GM18505 (cell line): ENCODE data around the gene CRACR2B.

Source experiments
- ATAC-seq: cut with Tn5 transposase; IDR thresholded peaks from one replicate; pipeline ENCODE4 v1.9.1; 2021; ENCODE audit not compliant: unreplicated experiment
- POLR2A ChIP-seq: IDR thresholded peaks from 4 replicates; pipeline ENCODE4 v1.6.1; 2011; ENCODE audit warnings: borderline replicate concordance; ENCODE audit not compliant: insufficient read depth, insufficient read length; ENCODE audit errors: extremely low read depth

CRACR2B gene

DNA sequence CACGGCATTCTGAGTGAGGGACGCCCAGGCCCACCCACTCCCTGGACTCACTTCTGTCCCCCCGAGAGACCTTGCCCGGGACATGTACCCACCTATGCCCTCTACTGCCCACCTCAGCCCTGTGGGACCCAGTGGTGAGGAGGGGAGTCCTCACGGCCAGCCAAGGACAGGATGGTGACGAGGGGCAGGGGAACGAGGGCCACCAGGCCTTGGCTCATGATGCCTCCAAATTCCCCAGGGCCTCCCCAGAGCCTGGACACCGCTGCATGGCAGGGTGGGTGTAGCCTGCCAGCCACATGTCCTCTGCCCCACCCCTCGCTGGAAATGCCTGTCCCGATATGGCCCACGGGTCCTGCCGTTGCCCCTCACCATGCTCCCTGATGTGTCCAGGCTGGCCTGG lies 41.1 kb downstream of the CRACR2B start:
- no peak for ATAC-seq
- no peak for TF ChIP-seq POLR2A

DNA sequence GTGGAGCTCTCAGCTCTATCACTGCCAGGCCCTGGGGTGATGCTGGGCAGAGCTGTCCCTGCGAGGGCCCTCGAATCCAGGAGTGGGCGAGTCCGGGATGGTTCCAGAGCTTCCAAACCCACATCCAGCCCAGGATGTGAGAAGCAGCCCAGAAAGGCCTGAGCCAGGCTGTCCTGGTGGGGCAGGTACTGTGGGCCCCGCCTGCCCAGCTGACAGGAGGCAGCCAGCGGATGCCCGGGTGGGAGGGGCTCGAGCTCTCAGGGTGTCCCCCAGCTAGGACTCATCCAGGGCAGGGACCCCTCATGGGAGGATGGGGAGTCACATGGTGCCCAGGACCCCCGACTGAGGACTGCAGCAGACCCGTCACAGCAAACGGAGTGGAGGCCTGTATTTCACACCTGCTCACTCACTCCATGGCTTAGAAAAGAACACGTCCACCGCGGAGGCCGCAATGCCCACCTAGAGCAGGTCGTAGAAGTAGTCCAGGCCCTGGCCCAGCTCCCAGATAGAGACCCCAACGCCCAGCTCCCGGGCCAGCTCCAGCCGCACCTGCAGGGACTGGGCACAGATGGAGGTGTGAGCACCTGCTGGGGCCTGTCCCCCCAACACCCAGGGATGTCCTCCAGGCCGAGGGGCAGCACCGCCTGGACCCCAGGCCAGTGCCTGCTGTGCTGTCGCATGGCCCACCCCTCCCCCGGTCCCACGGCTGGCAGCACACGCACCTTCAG lies 41.8 kb downstream of the CRACR2B start:
- ATAC-seq: no peak

DNA sequence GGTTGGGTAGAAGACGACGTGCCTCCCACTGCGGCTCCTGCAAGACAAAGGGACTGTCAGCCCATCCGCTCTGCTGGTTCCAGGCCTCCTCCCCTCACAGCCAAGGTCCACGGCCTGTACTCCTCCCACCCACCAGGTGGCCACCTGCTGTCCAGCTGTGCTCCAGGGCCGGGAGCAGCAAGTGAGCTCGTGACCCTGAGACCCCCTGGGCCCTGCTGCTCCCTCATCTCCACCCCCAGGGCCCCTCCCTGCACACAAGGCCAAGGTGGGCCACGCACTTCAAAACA lies 42.4 kb downstream of the CRACR2B start:
- no peak for TF ChIP-seq POLR2A
- no peak for ATAC-seq

More for the DNA sequence above, 41.8 kb downstream of the CRACR2B start:
- TF ChIP-seq POLR2A: no peak

DNA sequence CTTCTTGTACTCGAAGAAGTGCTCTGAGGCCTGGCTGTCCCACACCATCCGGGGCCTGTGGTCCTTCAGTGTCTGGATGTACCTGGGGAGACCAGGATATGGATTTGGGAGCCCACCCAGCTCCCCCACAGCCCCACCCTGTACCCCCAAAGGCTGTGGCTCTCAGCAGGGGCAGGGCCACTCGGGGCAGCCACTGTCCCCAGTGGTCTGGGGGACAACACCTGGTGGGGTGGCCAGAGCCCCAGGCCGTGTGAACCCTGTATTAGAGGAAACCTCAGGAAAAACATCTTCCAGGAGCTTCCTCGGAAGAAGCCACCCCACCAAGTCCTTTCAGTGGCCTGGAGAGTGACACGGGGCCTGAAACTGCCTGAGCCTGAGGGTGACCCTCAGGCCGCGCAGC lies 42.7 kb downstream of the CRACR2B start:
- ATAC-seq: no peak
- no peak for TF ChIP-seq POLR2A

DNA sequence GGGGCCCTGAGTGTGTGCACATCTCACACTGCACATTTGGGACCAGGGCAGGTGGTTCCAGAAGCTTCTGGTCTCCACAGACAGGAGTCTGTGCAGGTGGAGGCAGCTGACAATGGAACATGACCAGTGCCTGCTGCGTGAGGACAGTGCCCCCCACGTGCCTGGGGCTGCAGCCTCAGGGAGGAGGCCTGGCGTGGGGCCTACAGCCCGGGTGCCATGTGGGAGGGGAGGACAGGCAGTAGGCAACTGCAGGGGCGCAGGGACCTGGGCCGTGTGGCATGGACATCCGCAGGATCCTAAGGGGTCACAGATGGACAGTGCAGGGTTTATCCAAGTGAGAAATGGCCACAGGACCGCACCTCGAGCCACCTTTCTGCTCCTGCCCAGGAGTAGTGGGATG lies 43.8 kb downstream of the CRACR2B start:
- TF ChIP-seq POLR2A: no peak
- ATAC-seq: no peak

DNA sequence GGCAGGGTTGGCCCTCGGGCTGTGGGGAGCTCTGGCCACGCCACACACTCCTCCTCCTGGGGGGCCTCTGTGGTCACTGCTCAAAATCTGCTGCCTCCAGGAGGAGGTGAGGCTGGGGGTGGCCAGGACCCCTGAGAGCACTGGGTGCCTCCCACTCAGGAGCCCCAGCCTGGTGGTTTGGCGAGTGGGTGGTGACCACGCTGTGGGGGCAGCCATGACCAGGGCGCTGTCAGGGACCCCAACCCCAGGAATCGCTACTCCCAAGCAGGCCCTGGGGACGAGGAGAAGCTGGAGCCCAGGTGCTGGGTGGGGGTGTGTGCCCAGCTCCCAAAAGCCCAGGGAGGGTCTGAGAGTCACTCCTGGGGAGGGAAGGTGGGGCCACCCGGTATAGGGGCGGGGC lies 45.1 kb downstream of the CRACR2B start:
- ATAC-seq: no peak

DNA sequence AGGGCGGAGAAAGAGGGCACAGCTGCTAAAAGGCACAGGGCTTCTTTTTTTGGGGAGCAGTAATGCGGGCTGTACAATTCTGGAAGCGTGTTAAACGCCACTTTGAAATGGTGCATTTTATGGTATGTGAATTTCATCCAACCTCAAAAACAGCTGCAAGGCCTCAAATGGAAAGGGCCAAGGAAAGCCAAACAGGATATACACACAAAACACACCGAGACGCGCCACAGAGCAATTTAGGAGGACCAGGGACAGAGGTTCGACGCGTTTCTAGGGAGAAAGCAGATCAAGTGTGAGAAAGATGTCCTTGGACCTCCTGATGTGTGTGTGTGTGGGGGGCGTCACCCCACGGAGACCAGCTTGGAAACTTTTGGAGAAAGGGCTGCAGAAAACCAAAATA lies 46.0 kb downstream of the CRACR2B start:
- TF ChIP-seq POLR2A: no peak
- no peak for ATAC-seq

More for the DNA sequence above, 45.1 kb downstream of the CRACR2B start:
- no peak for TF ChIP-seq POLR2A

DNA sequence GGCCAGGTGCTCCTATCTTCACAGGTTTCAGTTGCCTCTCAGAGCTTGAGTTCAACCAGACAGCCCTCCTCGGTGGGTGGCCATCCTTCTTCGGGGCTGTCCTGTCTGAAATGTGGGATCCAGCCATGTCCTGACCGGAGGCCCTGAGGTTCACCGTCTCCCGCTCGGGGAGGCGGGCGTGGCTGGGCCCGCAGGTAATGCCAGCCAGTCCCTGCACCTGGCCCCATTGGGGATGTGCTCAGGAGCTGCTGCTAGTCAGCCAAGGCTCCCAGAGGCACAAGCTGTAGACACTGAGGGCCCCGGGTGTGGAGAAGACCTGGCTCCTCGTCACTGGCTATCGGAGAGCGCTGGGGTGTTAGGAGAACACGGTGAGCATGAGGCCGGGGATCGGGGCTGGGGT lies 47.5 kb downstream of the CRACR2B start:
- TF ChIP-seq POLR2A: no peak

DNA sequence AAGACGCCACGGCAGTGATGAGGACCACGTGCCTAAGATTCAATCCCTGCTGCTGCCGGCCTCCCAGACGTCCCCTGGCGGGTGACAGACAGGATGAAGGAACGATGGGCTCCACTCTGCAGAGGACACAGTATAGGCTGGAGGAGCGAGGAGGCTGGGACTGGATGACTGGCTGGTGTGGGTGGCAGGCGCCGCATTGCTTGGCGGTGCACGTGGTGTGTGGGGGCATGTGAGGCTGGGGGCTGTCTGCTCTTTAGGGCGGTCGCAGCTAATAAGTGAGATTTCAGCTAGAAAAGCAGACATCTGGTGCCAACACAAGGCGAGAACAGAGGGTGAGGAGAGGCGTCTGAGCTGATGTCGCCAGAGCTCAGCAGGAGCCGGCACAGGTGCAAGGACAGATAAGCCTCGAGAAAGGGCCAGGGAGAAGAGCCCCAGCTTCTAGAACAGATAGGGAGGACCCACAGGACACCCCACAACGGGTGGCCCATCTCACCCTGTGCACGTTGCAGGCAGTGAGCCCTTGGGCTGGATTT lies 48.1 kb downstream of the CRACR2B start:
- ATAC-seq: no peak
- TF ChIP-seq POLR2A: no peak

More for the DNA sequence above, 47.5 kb downstream of the CRACR2B start:
- no peak for ATAC-seq

DNA sequence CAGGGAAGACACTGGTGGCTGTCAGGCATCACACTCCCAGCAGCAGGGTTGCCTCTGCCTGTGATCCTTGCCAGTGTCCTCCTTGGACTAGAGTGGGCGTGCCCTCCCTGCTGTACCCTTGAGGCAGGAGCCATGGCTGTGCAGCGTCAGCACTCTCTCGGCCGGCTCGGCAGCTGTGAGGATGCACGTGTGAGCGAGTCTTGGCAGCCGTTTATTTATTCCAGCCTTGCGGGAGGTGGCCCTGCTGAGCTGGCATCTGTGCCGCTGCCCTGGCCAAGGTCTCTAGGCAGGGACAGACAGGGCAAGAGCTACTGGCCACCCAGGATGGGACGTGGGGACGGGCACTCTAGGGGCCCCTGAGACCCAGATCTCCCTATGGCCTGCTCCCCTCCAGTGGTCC lies 48.8 kb downstream of the CRACR2B start:
- no peak for TF ChIP-seq POLR2A
- no peak for ATAC-seq

DNA sequence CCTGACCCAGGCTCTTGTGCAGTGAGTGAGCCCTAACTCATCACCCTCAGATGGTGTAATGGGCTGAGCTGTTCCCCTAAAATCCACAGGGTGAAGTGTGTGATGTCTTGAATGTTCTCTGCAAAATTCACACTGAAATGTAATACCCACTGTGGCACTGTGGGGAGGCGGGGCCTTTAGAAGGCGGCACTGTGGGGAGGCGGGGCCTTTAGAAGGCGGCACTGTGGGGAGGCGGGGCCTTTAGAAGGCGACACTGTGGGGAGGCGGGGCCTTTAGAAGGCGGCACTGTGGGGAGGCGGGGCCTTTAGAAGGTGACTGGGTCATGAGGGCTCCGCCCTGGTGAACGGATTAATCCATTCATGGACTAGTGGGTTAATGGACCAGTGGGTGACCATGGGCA lies 49.8 kb downstream of the CRACR2B start:
- no peak for TF ChIP-seq POLR2A

DNA sequence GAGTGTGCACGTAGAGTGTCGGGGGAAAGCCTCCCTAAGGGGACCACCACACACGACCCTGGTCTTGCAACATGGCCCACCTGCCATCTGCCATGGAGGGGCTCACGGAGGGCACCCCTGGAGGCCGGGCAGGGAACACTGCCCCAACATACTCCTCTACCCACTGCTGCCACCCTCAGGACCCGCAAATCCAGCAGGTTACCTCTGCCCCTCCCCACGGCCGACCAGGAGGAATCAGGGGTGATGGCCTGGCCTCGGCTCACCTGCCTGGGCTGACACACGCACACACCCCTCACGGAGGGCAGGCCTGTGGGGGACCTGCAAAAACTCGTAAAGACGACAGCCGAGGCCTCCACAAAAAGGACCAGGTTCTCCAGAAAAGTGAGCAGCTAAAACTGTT lies 52.7 kb downstream of the CRACR2B start:
- no peak for ATAC-seq
- TF ChIP-seq POLR2A: no peak

More for the DNA sequence above, 49.8 kb downstream of the CRACR2B start:
- no peak for ATAC-seq
